ENCODE results near the gene PGAM2. TPM values are rescaled to one million over a fixed set of nuclear protein-coding genes. Genes with fewer than 3 reads are reported as not detected.

The PGAM2 gene
- total RNA-seq, 4 donors from 2014 or later: 2.2 to 28.0 (median 9.1) TPM

DNA sequence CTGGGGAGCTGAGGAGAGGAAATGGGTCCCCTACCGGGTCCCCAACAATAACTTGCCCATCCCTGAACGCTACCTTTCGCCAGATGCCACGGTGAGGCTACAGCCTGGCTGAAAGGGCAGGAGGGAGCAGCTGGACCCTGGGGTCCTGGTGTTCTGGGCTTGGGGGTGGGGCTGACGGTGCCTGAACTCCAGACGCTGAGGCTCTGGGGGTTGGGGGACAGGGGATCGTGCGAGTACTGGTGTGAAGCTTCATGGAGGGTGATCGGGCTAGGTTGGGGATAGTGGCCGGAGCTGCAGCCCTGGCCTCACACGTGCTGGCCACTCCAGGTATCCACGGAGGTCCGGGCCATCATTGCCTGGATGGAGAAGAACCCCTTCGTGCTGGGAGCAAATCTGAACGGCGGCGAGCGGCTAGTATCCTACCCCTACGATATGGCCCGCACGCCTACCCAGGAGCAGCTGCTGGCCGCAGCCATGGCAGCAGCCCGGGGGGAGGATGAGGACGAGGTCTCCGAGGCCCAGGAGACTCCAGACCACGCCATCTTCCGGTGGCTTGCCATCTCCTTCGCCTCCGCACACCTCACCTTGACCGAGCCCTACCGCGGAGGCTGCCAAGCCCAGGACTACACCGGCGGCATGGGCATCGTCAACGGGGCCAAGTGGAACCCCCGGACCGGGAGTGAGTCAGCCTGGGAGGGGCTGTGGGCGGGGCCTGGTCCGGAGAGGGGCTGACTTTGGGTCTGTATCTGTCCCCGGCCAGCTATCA is 47.0 kb upstream of the PGAM2 start:
- Histone ChIP-seq H3K27ac (no peak overlapping the region), H3K36me3 (peaks cover 0 to 8% of the 10 kb centered on the region in 2 donors), H3K4me3 (replicated peaks in 1 of 3) (no peak overlapping the region), H3K27me3 (no peaks in the 10 kb centered on the region), H3K4me1 (no peaks in the 10 kb centered on the region), H3K9me3 (no peaks in the 10 kb centered on the region)
- intact Hi-C loops (cut with DNase I): no loop called here
- no peak for DNase-seq
- 76 to 81% methylated on average over 23 to 27 of the region's 41 CpGs for WGBS, 2 donors
- no peak for TF ChIP-seq POLR2A (IDR thresholded peaks at IDR 0.05)
- TF ChIP-seq, protein P1, sequence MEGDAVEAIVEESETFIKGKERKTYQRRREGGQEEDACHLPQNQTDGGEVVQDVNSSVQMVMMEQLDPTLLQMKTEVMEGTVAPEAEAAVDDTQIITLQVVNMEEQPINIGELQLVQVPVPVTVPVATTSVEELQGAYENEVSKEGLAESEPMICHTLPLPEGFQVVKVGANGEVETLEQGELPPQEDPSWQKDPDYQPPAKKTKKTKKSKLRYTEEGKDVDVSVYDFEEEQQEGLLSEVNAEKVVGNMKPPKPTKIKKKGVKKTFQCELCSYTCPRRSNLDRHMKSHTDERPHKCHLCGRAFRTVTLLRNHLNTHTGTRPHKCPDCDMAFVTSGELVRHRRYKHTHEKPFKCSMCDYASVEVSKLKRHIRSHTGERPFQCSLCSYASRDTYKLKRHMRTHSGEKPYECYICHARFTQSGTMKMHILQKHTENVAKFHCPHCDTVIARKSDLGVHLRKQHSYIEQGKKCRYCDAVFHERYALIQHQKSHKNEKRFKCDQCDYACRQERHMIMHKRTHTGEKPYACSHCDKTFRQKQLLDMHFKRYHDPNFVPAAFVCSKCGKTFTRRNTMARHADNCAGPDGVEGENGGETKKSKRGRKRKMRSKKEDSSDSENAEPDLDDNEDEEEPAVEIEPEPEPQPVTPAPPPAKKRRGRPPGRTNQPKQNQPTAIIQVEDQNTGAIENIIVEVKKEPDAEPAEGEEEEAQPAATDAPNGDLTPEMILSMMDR (IDR thresholded peaks at IDR 0.05): no peak

DNA sequence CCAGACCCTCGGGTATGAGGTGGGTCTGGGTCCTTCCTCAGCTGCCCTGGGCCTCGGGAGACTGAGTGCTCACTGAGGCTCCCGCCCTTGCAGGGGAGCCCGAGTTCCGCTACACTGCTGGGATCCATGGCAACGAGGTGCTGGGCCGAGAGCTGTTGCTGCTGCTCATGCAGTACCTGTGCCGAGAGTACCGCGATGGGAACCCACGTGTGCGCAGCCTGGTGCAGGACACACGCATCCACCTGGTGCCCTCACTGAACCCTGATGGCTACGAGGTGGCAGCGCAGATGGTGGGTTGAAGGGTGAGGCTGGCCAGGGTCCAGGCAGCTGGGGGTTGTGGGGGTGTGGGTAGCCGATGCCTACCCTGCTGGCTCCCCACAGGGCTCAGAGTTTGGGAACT is 46.4 kb upstream of the PGAM2 start:
- WGBS, 2 donors: 77 to 91% methylated on average over 5 to 11 of the region's 16 CpGs
- Histone ChIP-seq H3K4me3 (replicated peaks in 1 of 3) (no peak overlapping the region), H3K36me3 (peaks cover 0 to 7% of the 10 kb centered on the region in 2 donors), H3K4me1 (no peaks in the 10 kb centered on the region), H3K27me3 (no peaks in the 10 kb centered on the region), H3K9me3 (no peaks in the 10 kb centered on the region), H3K27ac (no peak overlapping the region)
- intact Hi-C loops (cut with DNase I): no loop called here
- TF ChIP-seq POLR2A (IDR thresholded peaks at IDR 0.05): no peak
- TF ChIP-seq, protein P1 (IDR thresholded peaks at IDR 0.05): no peak
- DNase-seq: no peak

DNA sequence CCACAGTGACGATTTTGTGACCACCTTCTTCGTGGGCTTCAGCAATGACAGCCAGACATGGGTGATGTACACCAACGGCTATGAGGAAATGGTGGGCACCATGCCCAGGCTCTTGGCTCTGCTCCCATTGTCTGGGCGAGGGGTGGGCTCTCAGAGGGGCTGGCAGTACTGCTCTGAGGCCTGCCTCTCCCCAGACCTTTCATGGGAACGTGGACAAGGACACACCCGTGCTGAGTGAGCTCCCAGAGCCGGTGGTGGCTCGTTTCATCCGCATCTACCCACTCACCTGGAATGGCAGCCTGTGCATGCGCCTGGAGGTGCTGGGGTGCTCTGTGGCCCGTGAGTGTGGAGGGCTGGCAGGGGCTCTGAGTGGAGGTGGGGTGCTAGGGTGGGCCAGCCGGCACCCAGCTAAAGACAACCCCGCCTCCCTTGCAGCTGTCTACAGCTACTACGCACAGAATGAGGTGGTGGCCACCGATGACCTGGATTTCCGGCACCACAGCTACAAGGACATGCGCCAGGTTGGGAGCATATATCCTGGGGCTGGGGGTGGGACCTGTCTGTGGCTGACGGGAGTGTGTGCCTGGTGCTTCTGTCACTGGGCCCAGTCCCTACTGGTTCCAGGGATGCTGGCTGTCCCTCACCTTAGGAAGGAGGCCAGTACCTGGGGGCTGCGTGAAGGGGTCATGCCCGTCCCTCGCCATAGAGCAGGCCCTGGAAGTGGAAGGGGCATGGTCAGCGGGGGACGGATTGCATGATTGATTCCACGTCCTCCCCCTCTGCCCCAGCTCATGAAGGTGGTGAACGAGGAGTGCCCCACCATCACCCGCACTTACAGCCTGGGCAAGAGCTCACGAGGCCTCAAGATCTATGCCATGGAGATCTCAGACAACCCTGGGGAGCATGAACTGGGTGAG is 45.6 kb upstream of the PGAM2 start:
- 55 to 84% methylated on average over 4 to 16 of the region's 27 CpGs for WGBS, 2 donors
- DNase-seq: no peak
- Histone ChIP-seq H3K9me3 (no peaks in the 10 kb centered on the region), H3K4me3 (replicated peaks in 1 of 3) (no peak overlapping the region), H3K27ac (no peak overlapping the region), H3K36me3 (peaks cover 0 to 7% of the 10 kb centered on the region in 2 donors), H3K27me3 (no peaks in the 10 kb centered on the region), H3K4me1 (no peaks in the 10 kb centered on the region)
- intact Hi-C loops (cut with DNase I): no loop called here
- TF ChIP-seq, protein P1 (IDR thresholded peaks at IDR 0.05): no peak
- no peak for TF ChIP-seq POLR2A (IDR thresholded peaks at IDR 0.05)

DNA sequence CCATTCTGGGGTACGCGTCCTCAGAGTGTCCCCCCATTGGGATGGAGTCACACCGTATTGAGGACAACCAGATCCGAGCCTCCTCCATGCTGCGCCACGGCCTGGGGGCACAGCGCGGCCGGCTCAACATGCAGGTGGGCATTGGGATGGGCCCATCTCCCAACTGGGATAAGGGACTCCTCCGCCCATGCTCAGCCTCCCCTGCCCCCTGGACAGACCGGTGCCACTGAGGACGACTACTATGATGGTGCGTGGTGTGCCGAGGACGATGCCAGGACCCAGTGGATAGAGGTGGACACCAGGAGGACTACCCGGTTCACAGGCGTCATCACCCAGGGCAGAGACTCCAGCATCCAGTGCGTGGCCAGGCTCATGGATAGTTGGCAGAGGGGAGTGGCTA is 44.6 kb upstream of the PGAM2 start:
- no peak overlapping the region for H3K27ac ChIP-seq
- no peaks in the 10 kb centered on the region for H3K27me3 ChIP-seq
- H3K9me3 ChIP-seq: no peaks in the 10 kb centered on the region
- intact Hi-C loops (cut with DNase I): no loop called here
- no peak for DNase-seq
- H3K4me1 ChIP-seq: peaks cover 0 to 5% of the 10 kb centered on the region in 2 donors
- WGBS, 2 donors: 94 to 95% methylated on average over 11 to 16 of the region's 18 CpGs
- H3K36me3 ChIP-seq: peaks cover 0 to 7% of the 10 kb centered on the region in 2 donors
- no peak overlapping the region for H3K4me3 ChIP-seq (replicated peaks in 1 of 3)
- TF ChIP-seq, protein P1 (IDR thresholded peaks at IDR 0.05): no peak

Measured in thyroid gland (tissue), 4 donors.